Hepatic stellate cell (primary cell): Measurements from ENCODE around the gene FAM229A.
"Not testable (repeated sequence)": the region's sequence is repeated elsewhere in the genome, so short reads cannot be mapped to it uniquely, and the experiment has no call there.

Experiments
- DNase-seq: peaks from one replicate; pipeline ENCODE4 v3.0.0; 2011; ENCODE audit warnings: low spot score

The FAM229A gene, protein sequence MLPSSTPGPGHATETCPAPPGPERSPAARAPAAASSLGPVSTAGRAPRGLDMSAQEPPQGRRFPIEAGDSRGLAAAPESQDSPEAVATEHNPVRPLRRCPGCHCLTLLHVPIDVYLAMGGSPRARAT

DNA sequence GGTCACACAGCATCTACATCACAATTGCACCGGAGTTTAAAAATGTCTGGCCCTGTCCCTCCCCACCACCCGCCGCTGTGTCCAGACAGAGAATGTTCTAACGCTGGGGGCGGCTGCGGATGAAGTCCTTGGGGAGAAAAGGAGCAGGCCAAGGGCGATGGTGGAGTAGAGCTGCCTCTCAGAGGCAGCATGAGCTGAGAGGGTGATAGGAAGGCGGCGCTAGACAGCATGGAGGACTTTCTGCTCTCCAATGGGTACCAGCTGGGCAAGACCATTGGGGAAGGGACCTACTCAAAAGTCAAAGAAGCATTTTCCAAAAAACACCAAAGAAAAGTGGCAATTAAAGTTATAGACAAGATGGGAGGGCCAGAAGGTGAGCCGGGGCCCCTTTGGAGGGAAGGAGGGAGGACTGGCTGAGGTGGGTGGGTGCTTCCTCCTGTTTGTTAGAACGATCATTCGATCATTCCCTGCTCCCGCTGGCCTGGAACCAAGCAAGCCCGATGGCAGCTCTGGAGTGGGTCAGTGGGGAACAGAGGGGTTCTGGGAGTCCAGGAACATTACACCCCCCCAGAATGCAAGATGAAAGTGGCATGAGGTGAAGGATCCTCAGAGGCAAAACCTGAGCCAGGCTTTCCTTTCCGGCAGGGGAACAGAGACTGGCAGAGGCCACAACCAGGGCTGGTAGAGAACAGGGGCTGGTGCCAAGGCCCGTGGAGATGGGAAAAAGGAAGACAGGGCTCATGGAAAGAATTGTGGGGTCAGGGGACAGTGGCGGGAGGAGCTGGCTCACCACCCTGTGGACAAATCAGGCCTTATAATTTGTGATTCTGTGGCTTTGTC lies at the start of gene FAM229A, which contains the start of gene TSSK3:
TSS of gene FAM229A (minus strand) at position 12 of the 840 bp plus-strand sequence. CDS start 394 bp downstream, outside the sequence.
TSS of gene TSSK3 (plus strand) at position 66 of the 840 bp plus-strand sequence. CDS start at position 229, 163 bp downstream.
- no peak for DNase-seq

DNA sequence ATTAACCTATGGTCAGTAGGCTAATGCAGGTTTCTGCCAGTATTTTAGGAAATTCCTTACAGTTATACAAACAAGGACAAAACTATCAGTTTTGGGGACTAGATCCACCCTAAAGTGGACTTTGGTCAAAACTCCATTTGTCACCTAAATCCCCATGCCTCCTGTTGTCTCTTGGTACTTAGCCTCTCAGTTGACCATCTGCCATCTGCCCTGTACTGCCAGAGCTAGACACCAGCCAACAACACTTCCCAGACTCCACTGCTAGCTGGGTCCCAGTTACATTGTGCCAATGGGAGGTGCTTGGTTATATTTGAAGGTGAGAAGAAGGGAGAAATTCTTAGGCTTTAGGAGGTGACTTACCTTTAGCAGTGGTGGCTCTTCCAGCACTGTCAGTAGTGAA lies 49.0 kb upstream of the FAM229A start:
- no peak for DNase-seq

DNA sequence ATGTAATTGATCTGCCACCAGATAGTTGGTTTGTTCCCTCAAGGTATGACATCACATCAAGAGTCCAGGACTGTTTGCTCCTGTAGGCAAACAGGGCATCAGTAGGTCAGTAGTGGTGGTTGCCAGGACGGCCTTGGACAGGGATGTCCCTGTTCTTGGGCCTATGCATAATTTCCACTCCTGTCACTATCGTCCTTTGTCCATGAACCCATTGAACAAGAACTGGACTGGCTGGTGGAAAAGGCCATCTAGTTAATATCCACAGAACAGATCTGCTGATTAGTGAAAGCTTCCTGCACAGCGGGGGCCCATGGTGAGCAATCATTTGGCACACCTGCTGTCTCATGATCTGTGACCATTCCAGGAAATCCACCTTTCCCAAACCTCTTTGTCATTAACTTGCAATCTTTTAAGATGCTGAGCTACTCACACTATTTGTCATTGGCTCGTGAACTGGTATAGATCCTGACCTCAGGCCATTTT lies 44.4 kb upstream of the FAM229A start:
- no peak for DNase-seq

DNA sequence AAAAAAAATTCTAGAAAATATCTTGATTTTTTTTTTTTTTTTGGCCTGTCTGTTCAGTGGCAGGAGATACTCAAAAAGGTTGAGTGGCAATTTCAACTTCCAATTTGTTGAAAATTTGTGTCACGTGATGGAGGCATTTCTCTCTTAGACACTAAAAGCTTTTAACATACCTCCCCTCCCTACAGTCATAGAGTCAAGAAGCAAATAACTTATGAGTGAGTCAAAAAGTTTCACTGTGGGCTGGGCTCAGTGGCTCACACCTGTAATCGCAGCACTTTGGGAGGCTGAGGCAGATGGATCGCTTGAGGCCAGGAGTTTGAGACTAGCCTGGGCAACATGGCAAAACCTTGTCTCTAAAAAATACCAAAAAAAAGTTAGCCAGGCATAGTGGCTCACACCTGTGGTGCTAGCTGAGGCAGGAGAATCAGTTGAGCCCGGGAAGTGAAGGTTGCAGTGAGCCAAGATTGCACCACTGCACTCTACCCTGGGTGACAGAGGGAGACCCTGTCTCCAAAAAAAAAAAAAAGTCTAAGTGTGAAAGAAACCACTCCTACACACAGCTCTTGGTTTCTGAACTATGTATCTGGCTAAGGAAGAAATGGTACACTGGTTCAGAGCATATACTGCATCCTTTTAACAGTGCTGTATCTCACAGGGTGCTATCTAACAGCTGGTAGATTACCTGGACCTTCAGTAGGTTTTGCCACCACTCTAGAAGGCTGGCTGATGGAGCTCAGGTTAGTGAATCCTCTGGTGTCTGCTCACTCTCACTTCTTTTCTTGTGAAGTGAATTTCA lies 43.6 kb upstream of the FAM229A start:
- no peak for DNase-seq

DNA sequence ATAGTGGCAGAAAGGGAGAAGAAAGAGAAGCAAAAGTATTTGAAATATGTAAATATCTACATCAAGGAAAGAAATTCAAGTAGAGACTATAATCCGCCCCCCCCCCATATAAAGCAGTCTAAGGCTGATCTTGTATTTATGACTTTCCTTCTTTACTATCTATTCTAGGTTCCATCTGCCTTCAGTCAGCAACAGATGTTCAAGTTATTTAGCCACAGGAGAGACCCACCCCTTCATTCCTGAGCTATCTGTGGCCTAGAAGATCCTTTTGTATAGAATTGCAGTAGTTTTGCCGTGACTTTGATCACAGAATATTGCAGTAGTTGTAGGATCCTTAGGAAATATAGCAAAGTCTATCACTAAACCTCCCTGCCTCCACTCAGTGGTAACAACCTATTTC lies 42.7 kb upstream of the FAM229A start:
- no peak for DNase-seq

DNA sequence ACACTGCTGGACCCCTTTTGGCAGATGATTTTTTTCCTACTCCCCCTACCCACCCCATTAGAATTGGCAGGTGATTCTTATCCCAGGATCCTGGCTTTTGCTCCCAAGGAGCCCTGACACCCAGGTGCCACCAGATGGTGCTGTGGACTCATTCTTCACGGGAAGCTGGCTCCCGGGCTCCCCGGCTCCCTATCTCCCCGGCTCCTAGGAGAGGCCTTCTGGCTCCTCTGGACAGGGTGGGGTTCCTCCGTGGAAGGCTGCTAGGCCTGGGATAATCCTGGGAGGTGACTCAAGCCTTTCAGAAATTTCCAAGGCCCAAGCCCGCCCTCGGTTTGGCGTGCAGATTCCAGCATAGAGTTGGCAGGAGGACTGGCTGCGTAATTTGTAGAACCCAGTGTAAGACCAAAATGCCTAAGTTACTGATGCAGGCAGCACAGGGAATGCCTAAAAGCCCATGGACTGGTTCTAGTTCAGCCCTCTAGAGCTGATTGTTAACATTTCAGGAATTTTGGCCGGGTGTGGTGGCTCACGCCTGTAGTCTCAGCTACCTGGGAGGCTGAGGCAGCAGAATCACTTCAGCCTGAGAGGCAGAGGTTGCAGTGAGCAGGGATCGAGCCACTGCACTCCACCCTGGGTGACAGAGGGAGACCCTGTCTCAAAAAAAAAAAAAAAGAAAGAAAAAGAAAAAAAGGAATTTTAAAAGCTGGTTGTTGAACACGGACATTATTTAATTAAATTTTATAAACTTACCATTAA lies 38.8 kb upstream of the FAM229A start:
- DNase-seq: peak; percentile 88

DNA sequence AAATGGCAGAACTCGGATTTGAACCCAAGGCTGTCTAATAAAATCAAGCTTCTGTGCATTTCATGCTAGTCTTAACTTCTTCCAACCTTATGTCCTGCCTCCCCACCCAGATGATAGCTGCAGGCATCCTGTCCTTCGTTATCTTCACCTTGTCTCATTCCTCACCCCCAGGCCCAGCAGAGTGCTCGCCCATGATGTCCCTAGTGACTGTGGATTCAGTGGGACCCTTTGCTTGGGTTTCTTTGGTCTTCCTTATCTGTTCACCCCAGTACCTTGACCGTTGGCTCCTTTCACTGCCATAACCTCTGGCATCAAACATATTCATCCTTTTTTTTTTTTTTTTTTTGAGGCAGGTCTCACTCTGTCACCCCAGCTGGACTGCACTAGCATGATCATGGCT lies 37.6 kb upstream of the FAM229A start:
- DNase-seq: no peak

DNA sequence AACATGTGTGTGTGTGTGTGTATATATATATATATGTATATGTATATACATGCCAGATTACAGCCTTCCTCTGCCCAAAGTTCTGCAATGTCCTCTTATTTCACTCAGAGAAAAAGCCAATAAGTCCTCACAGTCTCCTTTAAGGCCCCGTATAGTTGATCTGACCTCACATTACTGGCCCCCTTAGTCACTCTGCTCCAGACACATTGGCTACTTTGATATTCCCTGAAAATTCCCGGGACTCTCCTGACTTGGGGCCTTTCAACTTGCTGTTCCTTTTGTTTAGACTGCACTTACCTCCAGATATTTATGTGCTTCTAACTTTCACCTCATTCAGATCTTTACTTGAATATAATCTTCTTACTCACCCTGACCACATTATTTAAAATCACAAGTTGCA lies 36.1 kb upstream of the FAM229A start:
- DNase-seq: peak; percentile 37

DNA sequence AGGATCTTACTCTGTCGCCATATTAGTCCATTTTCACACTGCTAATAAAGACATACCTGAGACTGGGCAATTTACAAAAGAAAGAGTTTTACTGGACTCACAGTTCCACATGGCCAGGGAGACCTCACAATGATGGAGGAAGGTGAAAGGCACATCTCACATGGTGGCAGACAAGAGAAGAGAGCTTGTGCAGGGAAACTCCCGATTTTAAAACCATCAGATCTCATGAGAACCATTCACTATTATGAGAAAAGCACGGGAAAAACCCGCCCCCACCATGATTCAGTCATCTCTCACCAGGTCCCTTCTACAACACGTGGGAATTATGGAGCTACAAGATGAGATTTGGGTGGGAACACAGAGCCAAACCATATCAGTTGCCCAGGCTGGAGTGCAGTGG lies 34.2 kb upstream of the FAM229A start:
- not testable (repeated sequence) for DNase-seq

DNA sequence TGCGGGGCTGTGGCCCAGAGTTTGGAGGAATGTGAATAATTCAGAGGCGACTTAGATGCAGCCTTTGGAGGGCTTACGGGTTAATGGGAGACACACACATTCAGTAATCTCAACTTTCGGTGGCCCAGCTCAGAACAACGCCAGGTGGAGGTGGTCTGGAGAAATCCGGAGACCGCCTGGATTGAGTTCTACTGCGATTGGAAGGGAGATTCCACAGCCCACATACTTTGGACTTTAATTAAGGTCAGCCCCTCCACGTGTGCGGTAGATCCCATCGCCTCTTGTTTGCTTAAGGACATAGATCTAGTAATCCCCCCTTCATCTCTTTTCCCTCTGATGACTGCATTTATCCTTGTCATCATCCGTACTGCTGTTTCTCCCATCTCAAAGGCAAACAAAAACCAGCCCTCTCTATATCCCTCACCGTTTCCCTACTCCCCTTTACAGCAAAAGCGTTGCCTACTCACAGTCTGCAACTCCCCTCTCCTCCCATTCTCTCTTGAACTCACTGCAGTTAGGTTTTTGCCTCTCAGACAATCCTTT lies 32.7 kb upstream of the FAM229A start:
- DNase-seq: no peak

DNA sequence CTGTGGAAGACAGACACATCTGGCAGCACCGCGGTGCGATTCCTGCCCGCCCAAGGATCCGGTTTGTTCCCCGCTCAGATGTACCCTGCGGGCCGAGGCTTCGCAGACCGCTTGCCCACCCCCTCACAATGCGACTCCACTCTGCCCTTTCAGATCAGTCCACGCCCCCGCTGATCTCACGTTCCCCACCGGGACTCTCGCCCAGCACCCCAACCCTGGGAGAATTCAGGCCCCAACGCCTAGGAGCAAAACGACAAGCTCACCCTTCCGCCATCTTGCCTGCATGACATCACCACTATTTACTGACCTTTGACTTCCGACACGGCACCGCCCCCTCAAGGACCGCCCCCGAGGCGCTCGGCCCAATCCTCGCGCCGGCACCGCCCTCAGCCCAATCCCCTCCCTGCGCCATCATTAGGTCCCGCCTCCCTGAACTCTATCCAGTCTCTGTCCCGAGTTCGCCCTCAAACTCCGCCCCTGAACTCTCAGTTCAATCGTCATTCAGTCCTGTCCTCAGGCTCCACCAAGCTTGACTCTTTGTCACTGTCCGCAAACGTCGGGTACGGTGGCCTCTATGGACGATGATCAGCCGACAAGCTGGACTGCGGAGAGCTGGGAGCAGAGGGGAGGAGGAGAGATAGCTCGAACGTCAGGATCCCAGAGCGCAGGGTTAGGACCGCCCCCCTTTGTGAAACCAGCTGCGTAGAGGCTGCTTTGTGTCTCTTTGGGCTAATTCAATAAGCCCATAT lies 32.0 kb upstream of the FAM229A start, which contains the start of gene BSDC1:
TSS of gene BSDC1 (minus strand) at position 301 of the 749 bp plus-strand sequence. CDS start at position 274, 27 bp downstream.
- DNase-seq: peak; percentile 96

DNA sequence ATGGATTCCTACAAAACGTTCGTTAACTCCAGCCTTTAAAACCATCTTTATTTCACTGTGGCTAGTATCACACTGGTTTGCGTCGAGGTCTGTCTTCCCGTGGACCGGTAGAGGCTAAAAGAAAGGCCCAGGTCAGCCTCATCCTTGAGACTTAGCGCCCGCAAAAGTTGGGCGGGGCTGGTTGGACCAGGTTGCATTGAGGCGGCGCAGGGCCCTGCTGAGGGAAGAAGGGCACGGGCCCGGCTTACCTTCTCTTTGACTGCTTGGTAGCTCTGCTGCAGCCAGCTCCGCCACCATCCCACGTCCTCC lies 31.5 kb upstream of the FAM229A start:
- DNase-seq: no peak

DNA sequence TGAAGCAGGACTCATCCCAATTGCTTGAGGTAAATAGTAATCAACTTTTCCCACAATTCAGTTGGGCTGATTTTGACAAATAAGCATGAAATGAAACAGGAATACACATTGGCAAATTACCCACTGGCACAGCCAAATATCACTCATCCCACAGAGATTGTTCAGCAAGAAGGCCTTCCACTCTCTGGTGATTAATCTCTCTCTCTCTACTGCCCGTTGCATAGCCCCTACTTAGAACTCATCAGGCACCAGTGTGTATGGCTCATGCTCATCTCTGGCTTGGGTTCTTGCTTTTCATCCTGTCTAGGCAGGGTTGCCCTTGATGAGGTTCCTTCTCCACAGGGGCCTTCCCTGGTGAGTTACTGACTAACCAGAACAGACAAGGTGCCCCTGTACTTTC lies 30.9 kb upstream of the FAM229A start:
- DNase-seq: no peak

DNA sequence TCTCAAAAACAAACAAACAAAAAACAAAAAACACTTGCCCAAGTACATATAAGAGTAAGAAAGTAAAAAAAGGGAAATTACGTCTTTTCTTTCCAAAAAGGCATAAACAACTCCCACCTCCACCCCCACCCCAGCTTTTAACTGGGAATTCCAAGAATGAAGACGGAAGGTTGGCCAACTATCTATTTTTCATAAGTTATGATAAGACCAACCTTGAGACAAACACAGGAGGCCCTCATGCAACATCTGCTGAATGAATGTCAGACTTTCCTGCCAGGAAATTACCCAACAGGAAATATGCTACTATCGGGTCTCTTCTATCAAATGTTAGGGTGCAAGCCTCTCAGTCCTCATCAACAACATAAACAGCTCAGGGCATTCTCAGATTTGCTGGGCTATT lies 30.0 kb upstream of the FAM229A start:
- no peak for DNase-seq

DNA sequence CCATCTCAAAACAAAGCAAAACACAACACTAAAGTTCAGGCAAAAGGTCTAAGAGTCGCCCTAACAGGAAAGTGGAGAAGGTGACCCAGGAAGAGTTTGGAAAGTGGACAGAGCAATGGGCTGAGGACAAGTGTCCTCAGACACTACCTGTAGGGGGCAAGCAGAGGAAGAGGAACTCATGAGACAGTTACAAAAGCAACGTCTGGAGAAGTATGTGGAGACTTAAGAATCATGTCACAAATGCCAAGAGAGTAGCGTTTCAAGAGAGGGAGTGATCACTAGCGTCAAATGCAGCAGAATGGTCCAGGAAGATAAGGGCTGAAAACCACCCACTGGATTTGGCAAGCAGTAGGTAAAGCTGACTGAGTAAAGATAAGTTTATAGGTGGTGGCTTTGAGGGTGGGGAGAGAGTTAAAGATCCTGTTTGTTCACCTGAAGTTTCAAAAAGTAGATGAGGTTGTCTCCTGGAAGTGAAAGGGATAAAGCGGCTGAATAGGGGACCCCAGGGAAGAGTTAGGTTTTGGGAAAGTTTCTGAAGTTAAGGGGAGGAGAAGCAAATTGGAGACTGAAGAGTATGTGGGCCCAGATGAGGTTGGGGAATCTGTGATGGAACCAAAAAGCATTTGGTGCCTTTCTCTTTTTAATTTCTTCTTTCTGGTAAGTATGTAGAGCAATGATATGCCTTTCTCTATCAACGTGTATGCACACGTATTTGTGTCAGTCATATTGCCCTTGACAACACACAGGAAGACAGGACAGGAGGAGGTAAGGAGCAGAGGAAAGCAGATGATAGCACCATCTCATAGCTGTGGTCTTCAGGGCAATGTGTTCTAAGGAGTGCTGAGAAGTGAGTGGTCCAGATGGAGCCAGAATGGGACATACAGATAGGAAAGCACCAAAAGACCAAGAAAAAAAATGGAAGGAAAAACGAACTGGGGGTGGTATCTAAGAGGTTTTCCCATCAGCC lies 28.9 kb upstream of the FAM229A start:
- no peak for DNase-seq

DNA sequence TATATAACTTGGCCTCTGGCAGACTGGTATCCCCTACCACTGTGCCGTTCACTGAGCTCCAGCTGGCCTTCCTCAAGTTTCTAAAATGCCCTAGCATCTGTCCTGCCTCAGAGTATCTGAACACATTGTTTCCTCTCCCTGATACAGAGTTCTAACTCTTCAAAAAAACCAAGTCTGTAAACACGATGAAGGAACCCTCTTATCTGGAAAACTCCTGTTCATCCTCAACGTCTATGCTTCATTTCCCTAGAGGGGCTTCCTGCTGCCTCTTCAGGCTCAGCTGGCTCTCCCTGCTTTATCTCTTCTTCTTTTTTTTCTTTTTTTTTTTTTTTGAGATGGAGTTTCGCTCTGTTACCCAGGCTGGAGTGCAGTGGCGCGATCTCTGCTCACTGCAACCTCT lies 26.4 kb upstream of the FAM229A start:
- DNase-seq: no peak

DNA sequence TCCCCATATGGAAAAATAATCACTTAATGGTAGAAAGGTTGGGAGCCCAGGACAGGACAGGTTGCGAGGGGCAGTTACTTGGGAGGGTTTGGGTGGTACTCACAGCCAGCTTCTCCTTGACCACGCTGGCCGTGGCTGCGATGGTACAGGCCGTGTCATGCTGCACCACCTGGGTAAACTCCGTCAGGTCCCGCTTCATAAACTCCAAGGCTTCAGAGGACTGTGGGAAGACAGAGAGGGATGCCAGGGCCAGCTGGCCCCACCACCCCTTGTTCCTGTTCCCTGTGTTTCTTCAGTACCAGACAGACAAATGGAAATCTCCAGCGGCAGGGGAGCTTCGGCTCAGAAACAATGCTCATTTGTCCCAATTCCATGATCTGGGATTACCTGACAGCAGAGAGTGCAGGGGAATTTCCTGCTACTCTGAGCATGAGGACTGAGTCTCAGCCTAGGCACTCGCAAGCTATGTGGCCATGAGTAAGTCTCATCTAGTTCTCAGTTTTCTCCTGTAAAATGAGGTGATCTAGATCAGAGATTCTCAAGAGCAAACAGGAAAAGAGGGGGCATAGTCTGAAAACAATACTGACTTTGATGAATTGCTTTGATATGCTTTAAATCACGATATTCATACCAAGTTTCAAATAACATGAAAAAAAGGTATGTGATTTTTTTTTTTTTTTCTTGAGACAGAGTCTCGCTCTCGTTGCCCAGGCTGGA lies 24.5 kb upstream of the FAM229A start:
- DNase-seq: no peak

DNA sequence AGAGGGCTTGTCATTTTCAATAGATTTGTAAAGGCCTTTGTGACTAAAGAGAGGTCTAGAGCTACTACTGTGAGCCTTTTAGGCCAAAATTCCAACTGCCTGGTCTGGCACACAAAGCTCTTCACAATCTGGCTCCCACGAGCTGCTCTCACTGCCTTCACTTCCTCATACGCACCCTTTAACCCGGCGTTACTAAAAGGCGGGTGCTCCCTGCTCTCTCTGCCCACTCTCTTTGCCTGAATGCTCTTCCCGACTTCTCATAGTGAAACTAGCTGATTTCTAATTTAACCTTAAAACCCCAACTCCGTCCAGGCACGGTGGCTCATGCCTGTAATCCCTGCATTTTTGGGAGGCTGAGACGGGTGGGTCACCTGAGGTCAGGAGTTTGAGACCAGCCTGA lies 17.8 kb upstream of the FAM229A start:
- no peak for DNase-seq
